ENCODE results near the gene MCTP1.

GRCh38 chr5:95098012-95098411 lies 186.9 kb downstream of the MCTP1 start:
- no peak for TF ChIP-seq CTCF (IDR thresholded peaks at IDR 0.05; ENCODE audit: poor library complexity, severe bottlenecking)
- no peak for TF ChIP-seq REST (IDR thresholded peaks at IDR 0.05; ENCODE audit: borderline replicate concordance)
- TF ChIP-seq POLR2AphosphoS5 (IDR thresholded peaks at IDR 0.05), result no peak

Measured in neural cell (in vitro differentiated cells).